Effector memory CD8-positive, alpha-beta T cell (primary cell): ENCODE data around the gene SEC61A1.

Source experiments
- ATAC-seq: fragments of 150-1000 bp; cut with Tn5 transposase; replicated peaks from 2 replicates; pipeline ENCODE4 v1.10.0; 2021; ENCODE audit warnings: mild to moderate bottlenecking, moderate library complexity
- DNase-seq, 3 experiments: peaks; one replicate each; pipeline ENCODE4 v3.0.0; 2021
- H3K27ac Mint-ChIP-seq, 2 donors: one replicate each; pipeline ENCODE4 v1.8.0; 2022; ENCODE audit warnings: mild to moderate bottlenecking in 2 of 2, mixed read lengths in 2 of 2, moderate library complexity in 2 of 2
- H3K27me3 Mint-ChIP-seq, 2 donors: one replicate each; pipeline ENCODE4 v1.8.0; 2022; ENCODE audit warnings: mixed read lengths in 2 of 2
- H3K36me3 Mint-ChIP-seq: one replicate; pipeline ENCODE4 v1.8.0; 2022; ENCODE audit warnings: mild to moderate bottlenecking, moderate library complexity, mixed read lengths; ENCODE audit not compliant: insufficient read depth
- H3K4me1 Mint-ChIP-seq, 2 donors: one replicate each; pipeline ENCODE4 v1.8.0; 2022; ENCODE audit warnings: low read depth in 2 of 2, mixed read lengths in 2 of 2
- H3K4me3 Mint-ChIP-seq, 2 donors: one replicate each; pipeline ENCODE4 v1.8.0; 2022; ENCODE audit warnings: mild to moderate bottlenecking in 2 of 2, mixed read lengths in 2 of 2, moderate library complexity in 2 of 2
- H3K9me3 Mint-ChIP-seq, 2 donors: one replicate each; pipeline ENCODE4 v1.8.0; 2022; ENCODE audit warnings: mixed read lengths in 2 of 2

The SEC61A1 gene

GRCh38 chr3:128076483-128077201 is 24.4 kb downstream of the SEC61A1 start:
- no peaks in the 10 kb centered on the region for H3K27me3 Mint-ChIP-seq
- H3K27ac Mint-ChIP-seq = no peak overlapping the region
- H3K36me3 Mint-ChIP-seq = peaks cover 32% of the 10 kb centered on the region
- peaks cover 0 to 10% of the 10 kb centered on the region in 2 donors for H3K4me1 Mint-ChIP-seq
- DNase-seq (peak in 1 of 3 experiments; percentile 19), ATAC-seq (peak; percentile 26)
- H3K9me3 Mint-ChIP-seq = no peaks in the 10 kb centered on the region
- peak overlapping the region; percentile 60 to 77 for H3K4me3 Mint-ChIP-seq

DNA sequence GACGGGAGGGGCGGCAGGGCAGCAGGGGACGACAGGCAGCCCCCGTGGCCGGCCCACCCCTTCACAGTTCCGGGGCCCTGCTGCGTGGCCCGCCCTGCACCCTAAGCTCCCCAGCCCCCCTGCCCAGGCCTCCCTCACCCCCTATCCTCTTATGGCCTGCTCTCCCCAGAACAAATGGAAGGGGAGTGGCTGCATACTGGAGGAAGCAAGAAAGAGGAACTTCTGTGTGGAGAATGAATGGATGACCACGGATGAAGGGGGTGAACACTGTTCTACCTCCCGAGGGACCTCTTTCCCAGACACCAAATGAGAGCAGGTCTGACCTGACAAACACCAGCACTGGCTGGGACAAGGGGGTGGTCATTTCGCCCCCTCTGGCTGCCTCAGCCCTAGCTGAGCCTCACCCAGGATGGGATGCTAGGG is 25.0 kb downstream of the SEC61A1 start:
- peak overlapping the region in 1 of 2 donors; percentile 33 for H3K4me3 Mint-ChIP-seq
- peaks cover 0 to 8% of the 10 kb centered on the region in 2 donors for H3K4me1 Mint-ChIP-seq
- no peak for DNase-seq
- H3K27me3 Mint-ChIP-seq = no peaks in the 10 kb centered on the region
- H3K36me3 Mint-ChIP-seq = peaks cover 27% of the 10 kb centered on the region
- ATAC-seq = no peak
- no peaks in the 10 kb centered on the region for H3K9me3 Mint-ChIP-seq
- H3K27ac Mint-ChIP-seq = no peak overlapping the region

DNA sequence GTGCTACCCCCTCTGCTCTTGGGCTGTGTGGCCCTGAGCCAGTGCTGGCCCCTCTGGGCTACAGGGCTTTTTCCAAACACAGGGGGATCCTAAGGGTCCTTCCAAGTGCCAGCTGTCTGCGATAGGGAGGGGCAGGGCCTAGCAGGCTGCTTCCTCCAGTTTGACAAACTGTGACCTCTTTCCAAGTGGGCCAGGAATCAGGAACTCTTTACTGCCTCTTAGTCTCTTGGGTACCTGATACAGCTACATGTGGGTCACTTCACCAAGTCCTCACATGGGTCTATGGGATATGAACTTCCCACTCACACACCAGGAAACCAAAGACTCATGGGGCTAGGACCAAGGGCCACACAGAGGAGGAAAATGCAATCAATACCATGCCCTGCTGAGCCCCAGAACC is 25.4 kb downstream of the SEC61A1 start:
- peak overlapping the region in 1 of 2 donors; percentile 29 for H3K27ac Mint-ChIP-seq
- H3K9me3 Mint-ChIP-seq = no peaks in the 10 kb centered on the region
- H3K27me3 Mint-ChIP-seq = no peaks in the 10 kb centered on the region
- no peak for ATAC-seq
- H3K4me1 Mint-ChIP-seq = peaks cover 0 to 8% of the 10 kb centered on the region in 2 donors
- DNase-seq = no peak
- peaks cover 24% of the 10 kb centered on the region for H3K36me3 Mint-ChIP-seq
- peak overlapping the region in 1 of 2 donors; percentile 33 for H3K4me3 Mint-ChIP-seq

DNA sequence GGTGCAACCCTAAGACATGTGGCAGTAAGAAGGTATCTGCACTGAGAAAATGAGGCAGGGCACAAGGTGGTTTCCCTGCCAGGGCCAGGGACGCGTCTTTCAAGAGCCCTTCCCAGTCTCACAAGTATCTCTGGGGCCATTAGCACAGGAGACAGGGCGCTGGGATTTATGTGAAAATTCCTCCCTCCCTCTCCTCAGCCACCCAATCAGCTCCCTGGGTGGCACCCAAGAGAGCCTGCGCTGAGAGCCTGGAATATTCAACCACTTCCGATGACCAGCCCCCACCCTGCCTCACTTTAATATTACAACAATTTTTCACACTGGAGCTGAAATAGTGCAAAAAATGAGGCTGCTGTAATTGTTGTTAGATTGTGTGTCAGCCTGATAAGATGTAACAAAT is 26.1 kb downstream of the SEC61A1 start:
- DNase-seq (no peak), ATAC-seq (no peak)
- H3K4me3 Mint-ChIP-seq = no peak overlapping the region
- no peaks in the 10 kb centered on the region for H3K27me3 Mint-ChIP-seq
- peaks cover 21% of the 10 kb centered on the region for H3K36me3 Mint-ChIP-seq
- H3K27ac Mint-ChIP-seq = no peak overlapping the region
- peaks cover 0 to 8% of the 10 kb centered on the region in 2 donors for H3K4me1 Mint-ChIP-seq
- H3K9me3 Mint-ChIP-seq = no peaks in the 10 kb centered on the region

DNA sequence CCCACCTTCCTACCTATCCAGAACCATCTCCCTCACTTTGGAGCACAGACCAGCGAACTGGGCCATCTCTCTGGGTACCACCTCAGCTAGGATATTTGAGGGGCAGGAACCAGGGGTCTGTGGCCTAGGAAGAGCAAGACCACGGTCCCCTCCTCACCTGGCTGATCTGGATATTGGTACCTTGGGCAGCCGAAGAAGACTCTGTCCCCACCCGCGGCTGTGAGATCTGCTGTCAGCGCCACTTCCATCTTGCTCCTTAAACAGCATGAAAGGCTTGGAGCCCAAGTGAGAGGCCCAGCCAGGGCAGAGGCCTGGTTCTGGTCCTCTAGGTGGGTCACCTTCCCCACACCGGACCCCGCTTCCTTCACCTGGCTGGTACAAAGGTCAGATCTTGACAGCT is 26.6 kb downstream of the SEC61A1 start:
- no peak for ATAC-seq
- no peak overlapping the region for H3K27ac Mint-ChIP-seq
- no peaks in the 10 kb centered on the region for H3K9me3 Mint-ChIP-seq
- H3K4me1 Mint-ChIP-seq = peaks cover 0 to 8% of the 10 kb centered on the region in 2 donors
- peaks cover 17% of the 10 kb centered on the region for H3K36me3 Mint-ChIP-seq
- H3K4me3 Mint-ChIP-seq = no peak overlapping the region
- no peak for DNase-seq
- H3K27me3 Mint-ChIP-seq = no peaks in the 10 kb centered on the region

DNA sequence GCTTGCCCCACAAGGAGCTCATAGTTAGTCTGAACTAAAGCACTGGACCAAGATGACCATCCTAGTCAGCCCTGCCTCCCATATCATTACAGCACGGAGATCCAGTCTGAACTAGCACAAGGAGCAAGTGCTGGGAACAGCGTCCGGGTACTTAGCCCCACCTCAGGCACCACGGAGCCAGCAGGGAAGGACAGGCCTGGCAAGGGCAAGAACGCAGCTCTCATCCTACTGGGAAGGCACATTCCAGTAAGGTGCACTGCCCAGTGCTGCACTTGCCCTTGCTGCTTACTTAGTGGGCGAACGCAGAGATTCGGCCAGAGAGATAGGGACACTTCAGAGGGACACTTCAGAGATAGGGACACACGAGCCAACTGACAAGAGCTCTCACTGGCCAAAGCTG is 27.6 kb downstream of the SEC61A1 start:
- no peak overlapping the region for H3K4me3 Mint-ChIP-seq
- H3K27me3 Mint-ChIP-seq = no peaks in the 10 kb centered on the region
- DNase-seq = no peak
- H3K36me3 Mint-ChIP-seq = peaks cover 17% of the 10 kb centered on the region
- H3K27ac Mint-ChIP-seq = no peak overlapping the region
- H3K4me1 Mint-ChIP-seq = peaks cover 0 to 7% of the 10 kb centered on the region in 2 donors
- no peak for ATAC-seq
- no peaks in the 10 kb centered on the region for H3K9me3 Mint-ChIP-seq

- DNase-seq (no peak), ATAC-seq (no peak)
- H3K27ac Mint-ChIP-seq = no peak overlapping the region
- no peaks in the 10 kb centered on the region for H3K27me3 Mint-ChIP-seq
- no peak overlapping the region for H3K4me3 Mint-ChIP-seq
- peaks cover 0 to 2% of the 10 kb centered on the region in 2 donors for H3K4me1 Mint-ChIP-seq
- no peaks in the 10 kb centered on the region for H3K9me3 Mint-ChIP-seq
- peaks cover 17% of the 10 kb centered on the region for H3K36me3 Mint-ChIP-seq
Observed at GRCh38 chr3:128080323-128081080, 28.3 kb downstream of the SEC61A1 start.

DNA sequence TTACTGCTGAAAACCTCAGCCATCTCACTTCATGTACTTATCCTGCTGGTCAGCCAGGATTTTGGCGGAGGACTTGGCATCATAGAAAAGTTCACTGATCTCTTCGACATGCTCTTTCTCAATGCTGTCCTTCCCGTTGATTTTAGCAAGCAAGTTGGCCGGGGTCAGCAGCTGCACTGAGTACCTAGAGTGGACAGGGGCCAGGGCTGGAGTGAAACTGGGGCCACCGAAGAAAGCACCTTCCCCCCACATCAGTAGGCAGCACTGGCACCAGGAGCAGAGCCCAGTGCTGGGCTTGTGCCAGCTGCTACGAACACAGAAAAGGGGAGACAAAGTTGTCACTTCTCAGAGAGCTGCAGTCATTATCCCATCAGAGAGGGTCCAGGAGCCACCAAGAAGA is 29.0 kb downstream of the SEC61A1 start:
- no peak for ATAC-seq

DNA sequence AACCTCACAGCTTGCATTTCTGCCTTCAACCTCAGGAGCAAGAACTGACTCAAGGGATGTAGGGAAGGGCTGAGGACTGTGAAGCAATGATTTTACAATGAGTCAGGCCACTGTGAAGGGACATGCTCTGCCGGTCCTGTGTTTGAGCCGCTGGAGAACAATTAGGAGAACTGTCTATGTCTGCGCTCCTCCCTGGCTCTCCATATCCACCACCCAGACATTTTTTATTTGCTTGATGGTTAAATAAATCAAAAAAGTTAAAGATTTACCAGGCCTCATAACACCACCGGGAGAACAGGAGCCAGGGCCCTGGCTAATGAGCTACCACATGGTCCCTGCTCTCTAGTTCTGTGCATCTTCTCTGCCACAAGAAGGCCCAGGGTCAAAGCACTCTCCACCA is 29.6 kb downstream of the SEC61A1 start:
- Mint-ChIP-seq H3K9me3 (no peaks in the 10 kb centered on the region), H3K36me3 (peaks cover 9% of the 10 kb centered on the region), H3K27me3 (no peaks in the 10 kb centered on the region), H3K27ac (no peak overlapping the region), H3K4me1 (no peaks in the 10 kb centered on the region), H3K4me3 (no peak overlapping the region)
- ATAC-seq (no peak), DNase-seq (no peak)

More for the DNA sequence above, 29.0 kb downstream of the SEC61A1 start:
- Mint-ChIP-seq H3K9me3 (no peaks in the 10 kb centered on the region), H3K36me3 (peaks cover 10% of the 10 kb centered on the region), H3K4me3 (no peak overlapping the region), H3K4me1 (no peaks in the 10 kb centered on the region), H3K27ac (no peak overlapping the region), H3K27me3 (no peaks in the 10 kb centered on the region)
- DNase-seq = no peak

GRCh38 chr3:128082546-128082945 is 30.3 kb downstream of the SEC61A1 start:
- H3K4me1 Mint-ChIP-seq = no peaks in the 10 kb centered on the region
- no peak for DNase-seq
- H3K4me3 Mint-ChIP-seq = no peak overlapping the region
- H3K27me3 Mint-ChIP-seq = no peaks in the 10 kb centered on the region
- H3K9me3 Mint-ChIP-seq = no peaks in the 10 kb centered on the region
- no peak overlapping the region for H3K27ac Mint-ChIP-seq
- H3K36me3 Mint-ChIP-seq = peaks cover 15% of the 10 kb centered on the region
- ATAC-seq = no peak

- Mint-ChIP-seq H3K27me3 (no peaks in the 10 kb centered on the region), H3K9me3 (no peaks in the 10 kb centered on the region), H3K27ac (no peak overlapping the region), H3K4me3 (no peak overlapping the region), H3K36me3 (peaks cover 13% of the 10 kb centered on the region), H3K4me1 (no peaks in the 10 kb centered on the region)
- DNase-seq (no peak), ATAC-seq (no peak)
Observed at GRCh38 chr3:128083396-128083795, 31.2 kb downstream of the SEC61A1 start.

DNA sequence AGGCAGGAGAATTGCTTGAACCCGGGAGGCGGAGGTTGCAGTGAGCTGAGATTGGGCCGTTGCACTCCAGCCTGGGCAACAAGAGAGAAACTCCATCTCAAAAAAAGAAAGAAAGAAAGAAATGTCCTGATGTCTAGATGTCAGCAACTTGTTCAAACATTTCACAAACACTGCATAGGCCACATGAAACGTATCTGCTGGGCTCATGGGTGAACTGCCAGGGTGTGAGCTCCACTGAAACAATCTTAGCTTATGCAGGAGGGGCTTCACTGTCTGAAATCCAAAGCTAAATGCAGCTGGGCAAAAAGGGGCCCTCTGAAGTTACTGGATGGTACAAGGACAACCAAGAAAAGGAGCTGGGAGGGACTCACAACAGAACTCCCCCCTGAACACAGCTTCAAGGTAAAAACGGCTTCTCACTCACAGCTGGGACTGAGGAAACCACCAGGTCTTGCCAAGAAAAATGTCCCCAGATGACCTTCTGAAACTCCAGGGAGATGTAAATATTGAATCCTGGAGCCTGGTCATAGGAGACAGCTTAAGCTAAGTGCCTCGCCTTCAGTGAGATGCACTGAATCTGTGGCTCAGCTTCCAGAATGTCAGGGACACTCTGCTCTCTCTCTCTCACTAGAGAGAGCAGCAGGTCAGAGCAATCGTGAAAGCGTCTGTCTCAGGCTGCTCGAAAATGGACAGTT is 31.9 kb downstream of the SEC61A1 start:
- Mint-ChIP-seq H3K27ac (no peak overlapping the region), H3K27me3 (no peaks in the 10 kb centered on the region), H3K36me3 (peaks cover 9% of the 10 kb centered on the region), H3K9me3 (no peaks in the 10 kb centered on the region), H3K4me3 (no peak overlapping the region), H3K4me1 (no peaks in the 10 kb centered on the region)
- DNase-seq = no peak
- ATAC-seq = no peak

- H3K4me1 Mint-ChIP-seq = no peaks in the 10 kb centered on the region
- H3K4me3 Mint-ChIP-seq = no peak overlapping the region
- H3K9me3 Mint-ChIP-seq = no peaks in the 10 kb centered on the region
- H3K27ac Mint-ChIP-seq = no peak overlapping the region
- DNase-seq = no peak
- H3K27me3 Mint-ChIP-seq = no peaks in the 10 kb centered on the region
- peaks cover 7% of the 10 kb centered on the region for H3K36me3 Mint-ChIP-seq
- no peak for ATAC-seq
Observed at GRCh38 chr3:128084675-128085021, 32.4 kb downstream of the SEC61A1 start.

- peaks cover 26% of the 10 kb centered on the region for H3K36me3 Mint-ChIP-seq
- H3K4me1 Mint-ChIP-seq = no peaks in the 10 kb centered on the region
Observed at GRCh38 chr3:128089135-128089534, 36.9 kb downstream of the SEC61A1 start.

More at GRCh38 chr3:128089135-128089534, 36.9 kb downstream of the SEC61A1 start:
- Mint-ChIP-seq H3K9me3 (no peaks in the 10 kb centered on the region), H3K4me3 (no peak overlapping the region), H3K27me3 (no peaks in the 10 kb centered on the region), H3K27ac (no peak overlapping the region)
- no peak for ATAC-seq
- no peak for DNase-seq
